AG10803 (cell line): ENCODE data around the gene CCRL2.
A peak's percentile ranks its signal among the peaks of the same experiment; 100 is the strongest.

ENCODE experiments used
- DNase-seq: peaks from one replicate; pipeline ENCODE4 v3.0.0; 2010; ENCODE audit warnings: low read depth
- H3K4me3 ChIP-seq: 2 replicates; pipeline ENCODE4 v1.5.1; 2011; ENCODE audit warnings: mild to moderate bottlenecking, low read length, control low read depth
- TF ChIP-seq, protein P1 (sequence below): conservative IDR thresholded peaks from 2 replicates; pipeline ENCODE4 v1.5.1; 2011; ENCODE audit warnings: mild to moderate bottlenecking, low read length, control low read depth, inconsistent platforms

CCRL2 gene

DNA sequence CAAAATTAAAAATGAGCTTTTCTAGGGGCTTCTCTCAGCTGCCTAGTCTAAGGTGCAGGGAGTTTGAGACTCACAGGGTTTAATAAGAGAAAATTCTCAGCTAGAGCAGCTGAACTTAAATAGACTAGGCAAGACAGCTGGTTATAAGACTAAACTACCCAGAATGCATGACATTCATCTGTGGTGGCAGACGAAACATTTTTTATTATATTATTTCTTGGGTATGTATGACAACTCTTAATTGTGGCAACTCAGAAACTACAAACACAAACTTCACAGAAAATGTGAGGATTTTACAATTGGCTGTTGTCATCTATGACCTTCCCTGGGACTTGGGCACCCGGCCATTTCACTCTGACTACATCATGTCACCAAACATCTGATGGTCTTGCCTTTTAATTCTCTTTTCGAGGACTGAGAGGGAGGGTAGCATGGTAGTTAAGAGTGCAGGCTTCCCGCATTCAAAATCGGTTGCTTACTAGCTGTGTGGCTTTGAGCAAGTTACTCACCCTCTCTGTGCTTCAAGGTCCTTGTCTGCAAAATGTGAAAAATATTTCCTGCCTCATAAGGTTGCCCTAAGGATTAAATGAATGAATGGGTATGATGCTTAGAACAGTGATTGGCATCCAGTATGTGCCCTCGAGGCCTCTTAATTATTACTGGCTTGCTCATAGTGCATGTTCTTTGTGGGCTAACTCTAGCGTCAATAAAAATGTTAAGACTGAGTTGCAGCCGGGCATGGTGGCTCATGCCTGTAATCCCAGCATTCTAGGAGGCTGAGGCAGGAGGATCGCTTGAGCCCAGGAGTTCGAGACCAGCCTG, 35.3 kb upstream of the CCRL2 start:
- TF ChIP-seq, protein P1, sequence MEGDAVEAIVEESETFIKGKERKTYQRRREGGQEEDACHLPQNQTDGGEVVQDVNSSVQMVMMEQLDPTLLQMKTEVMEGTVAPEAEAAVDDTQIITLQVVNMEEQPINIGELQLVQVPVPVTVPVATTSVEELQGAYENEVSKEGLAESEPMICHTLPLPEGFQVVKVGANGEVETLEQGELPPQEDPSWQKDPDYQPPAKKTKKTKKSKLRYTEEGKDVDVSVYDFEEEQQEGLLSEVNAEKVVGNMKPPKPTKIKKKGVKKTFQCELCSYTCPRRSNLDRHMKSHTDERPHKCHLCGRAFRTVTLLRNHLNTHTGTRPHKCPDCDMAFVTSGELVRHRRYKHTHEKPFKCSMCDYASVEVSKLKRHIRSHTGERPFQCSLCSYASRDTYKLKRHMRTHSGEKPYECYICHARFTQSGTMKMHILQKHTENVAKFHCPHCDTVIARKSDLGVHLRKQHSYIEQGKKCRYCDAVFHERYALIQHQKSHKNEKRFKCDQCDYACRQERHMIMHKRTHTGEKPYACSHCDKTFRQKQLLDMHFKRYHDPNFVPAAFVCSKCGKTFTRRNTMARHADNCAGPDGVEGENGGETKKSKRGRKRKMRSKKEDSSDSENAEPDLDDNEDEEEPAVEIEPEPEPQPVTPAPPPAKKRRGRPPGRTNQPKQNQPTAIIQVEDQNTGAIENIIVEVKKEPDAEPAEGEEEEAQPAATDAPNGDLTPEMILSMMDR, result no peak
- no peak for DNase-seq
- no peak overlapping the region for H3K4me3 ChIP-seq

DNA sequence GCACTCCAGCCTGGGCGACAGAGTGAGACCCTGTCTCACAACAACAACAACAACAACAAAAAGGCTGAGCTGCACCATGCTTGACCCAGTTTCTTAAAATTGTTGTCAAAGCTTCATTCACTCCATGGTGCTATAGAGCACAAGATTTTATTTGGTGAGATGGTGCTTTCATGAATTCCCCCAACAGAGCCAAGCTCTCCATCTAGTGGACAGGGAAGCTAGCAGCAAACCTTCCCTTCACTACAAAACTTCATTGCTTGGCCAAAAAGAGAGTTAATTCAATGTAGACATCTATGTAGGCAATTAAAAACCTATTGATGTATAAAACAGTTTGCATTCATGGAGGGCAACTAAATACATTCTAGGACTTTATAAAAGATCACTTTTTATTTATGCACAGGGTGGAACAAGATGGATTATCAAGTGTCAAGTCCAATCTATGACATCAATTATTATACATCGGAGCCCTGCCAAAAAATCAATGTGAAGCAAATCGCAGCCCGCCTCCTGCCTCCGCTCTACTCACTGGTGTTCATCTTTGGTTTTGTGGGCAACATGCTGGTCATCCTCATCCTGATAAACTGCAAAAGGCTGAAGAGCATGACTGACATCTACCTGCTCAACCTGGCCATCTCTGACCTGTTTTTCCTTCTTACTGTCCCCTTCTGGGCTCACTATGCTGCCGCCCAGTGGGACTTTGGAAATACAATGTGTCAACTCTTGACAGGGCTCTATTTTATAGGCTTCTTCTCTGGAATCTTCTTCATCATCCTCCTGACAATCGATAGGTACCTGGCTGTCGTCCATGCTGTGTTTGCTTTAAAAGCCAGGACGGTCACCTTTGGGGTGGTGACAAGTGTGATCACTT, 34.3 kb upstream of the CCRL2 start:
- TF ChIP-seq, protein P1, result peak; percentile 72
- no peak overlapping the region for H3K4me3 ChIP-seq
- peak; percentile 35 for DNase-seq

DNA sequence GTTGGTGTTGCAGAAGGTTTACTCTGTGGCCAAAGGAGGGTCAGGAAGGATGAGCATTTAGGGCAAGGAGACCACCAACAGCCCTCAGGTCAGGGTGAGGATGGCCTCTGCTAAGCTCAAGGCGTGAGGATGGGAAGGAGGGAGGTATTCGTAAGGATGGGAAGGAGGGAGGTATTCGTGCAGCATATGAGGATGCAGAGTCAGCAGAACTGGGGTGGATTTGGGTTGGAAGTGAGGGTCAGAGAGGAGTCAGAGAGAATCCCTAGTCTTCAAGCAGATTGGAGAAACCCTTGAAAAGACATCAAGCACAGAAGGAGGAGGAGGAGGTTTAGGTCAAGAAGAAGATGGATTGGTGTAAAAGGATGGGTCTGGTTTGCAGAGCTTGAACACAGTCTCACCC, 32.3 kb upstream of the CCRL2 start:
- TF ChIP-seq, protein P1, result no peak
- DNase-seq, result no peak
- no peak overlapping the region for H3K4me3 ChIP-seq

DNA sequence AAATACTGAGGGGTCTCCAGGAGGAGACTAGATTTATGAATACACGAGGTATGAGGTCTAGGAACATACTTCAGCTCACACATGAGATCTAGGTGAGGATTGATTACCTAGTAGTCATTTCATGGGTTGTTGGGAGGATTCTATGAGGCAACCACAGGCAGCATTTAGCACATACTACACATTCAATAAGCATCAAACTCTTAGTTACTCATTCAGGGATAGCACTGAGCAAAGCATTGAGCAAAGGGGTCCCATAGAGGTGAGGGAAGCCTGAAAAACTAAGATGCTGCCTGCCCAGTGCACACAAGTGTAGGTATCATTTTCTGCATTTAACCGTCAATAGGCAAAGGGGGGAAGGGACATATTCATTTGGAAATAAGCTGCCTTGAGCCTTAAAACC, 31.8 kb upstream of the CCRL2 start:
- no peak for DNase-seq
- H3K4me3 ChIP-seq, result no peak overlapping the region
- TF ChIP-seq, protein P1, result no peak

DNA sequence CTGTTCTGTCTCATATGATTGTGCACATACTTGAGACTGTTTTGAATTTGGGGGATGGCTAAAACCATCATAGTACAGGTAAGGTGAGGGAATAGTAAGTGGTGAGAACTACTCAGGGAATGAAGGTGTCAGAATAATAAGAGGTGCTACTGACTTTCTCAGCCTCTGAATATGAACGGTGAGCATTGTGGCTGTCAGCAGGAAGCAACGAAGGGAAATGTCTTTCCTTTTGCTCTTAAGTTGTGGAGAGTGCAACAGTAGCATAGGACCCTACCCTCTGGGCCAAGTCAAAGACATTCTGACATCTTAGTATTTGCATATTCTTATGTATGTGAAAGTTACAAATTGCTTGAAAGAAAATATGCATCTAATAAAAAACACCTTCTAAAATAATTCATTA, 31.2 kb upstream of the CCRL2 start:
- TF ChIP-seq, protein P1, result no peak
- H3K4me3 ChIP-seq, result no peak overlapping the region
- DNase-seq, result no peak

DNA sequence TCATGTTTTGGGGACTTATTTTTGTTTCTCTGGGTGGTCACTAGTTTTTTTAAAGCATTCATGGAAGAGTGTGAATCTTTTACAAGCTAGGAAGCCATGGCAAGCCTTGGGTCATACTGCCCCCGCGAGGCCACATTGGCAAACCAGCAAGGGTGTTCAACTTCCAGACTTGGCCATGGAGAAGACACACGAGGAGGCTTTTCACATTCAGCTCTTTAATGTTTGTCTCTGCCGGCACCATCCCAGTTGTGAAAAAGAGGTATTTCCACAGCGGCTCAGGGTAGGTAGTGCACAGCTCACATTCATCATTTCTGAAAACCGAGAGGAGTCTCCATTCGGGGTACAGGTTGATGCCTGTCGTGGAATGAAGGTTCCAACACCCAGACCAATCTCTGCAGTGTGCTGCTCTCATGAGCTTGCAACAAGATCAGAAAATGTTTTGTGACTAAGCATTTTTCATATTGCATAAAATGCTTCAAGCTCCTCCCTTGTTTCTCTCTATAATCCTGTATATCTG, 28.6 kb upstream of the CCRL2 start:
- TF ChIP-seq, protein P1, result peak; percentile 81
- peak; percentile 47 for DNase-seq
- H3K4me3 ChIP-seq, result no peak overlapping the region
